HG02678 (cell line): ENCODE measurements around the gene MEIS1.

Experiments
- ATAC-seq: cut with Tn5 transposase; IDR thresholded peaks from one replicate; pipeline ENCODE4 v1.9.1; 2021; ENCODE audit warnings: mild to moderate bottlenecking, moderate library complexity; ENCODE audit not compliant: unreplicated experiment

The MEIS1 gene

GRCh38 chr2:66498289-66498975, 63.5 kb downstream of the MEIS1 start:
- ATAC-seq, result no peak

DNA sequence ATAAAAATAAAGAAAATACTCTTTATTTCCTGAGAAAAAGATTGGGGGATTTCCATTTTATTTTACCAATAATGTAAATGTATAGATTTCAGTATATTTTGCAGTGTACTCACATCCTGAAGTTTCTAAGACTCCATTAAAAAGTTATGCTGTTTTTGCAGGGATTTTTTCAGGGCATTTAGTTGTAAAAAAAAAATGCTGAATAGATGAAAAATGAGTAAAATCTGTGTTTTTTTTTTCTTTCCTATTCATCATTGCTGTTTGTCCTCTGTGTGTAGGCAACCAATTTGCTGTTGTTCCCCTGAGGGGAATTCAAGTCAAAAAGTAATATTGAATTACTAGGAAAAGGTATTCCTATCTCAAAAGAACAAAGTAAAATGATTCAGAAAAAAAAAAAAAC, 66.3 kb downstream of the MEIS1 start:
- no peak for ATAC-seq

- no peak for ATAC-seq
Observed at GRCh38 chr2:66506265-66506664, 71.3 kb downstream of the MEIS1 start.

GRCh38 chr2:66507673-66508201, 72.8 kb downstream of the MEIS1 start:
- ATAC-seq, result no peak

GRCh38 chr2:66508484-66509071, 73.7 kb downstream of the MEIS1 start:
- ATAC-seq, result no peak

DNA sequence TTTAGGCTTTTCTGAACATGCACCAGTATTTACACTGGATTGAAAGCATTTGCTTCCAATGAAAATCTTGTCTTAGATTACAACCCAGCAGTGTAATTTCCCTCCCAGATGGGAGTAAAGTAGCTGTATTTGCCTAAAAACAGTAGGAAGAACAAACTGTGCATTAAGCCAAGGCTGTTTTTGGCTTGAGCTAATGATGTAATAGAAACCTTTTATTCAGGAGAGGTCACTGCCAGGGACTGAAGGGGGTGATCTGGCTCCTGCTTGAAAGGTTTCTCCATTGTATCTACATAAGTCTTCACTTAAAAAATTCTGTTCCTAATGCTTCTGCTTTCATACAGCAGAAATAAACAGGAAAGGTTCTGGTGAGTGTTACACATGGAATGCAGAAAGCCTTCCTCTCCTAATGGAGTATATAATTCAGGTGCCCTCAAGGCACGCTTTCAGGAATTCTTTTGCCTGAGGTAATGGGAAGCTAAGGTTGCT, 74.4 kb downstream of the MEIS1 start:
- ATAC-seq, result no peak

- no peak for ATAC-seq
Observed at GRCh38 chr2:66512626-66513025, 77.7 kb downstream of the MEIS1 start.

DNA sequence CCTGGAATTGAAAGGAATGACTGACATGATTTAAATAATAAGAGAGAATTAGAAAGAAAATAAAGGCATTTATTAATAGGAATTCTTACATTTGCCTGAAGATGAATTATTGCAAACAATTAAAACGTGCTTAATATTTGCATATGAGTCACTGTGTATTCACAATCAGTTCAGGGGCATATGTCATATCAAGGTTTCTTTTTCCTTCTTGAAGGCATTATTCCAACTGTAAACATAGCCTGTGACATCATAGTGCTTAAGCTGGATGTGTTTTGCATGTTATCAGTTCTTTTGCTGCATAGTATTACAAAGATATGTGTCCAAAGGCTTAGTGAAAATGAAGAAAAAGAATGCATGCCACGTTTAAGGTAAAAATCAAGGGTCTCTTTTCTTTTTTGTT, 80.8 kb downstream of the MEIS1 start:
- no peak for ATAC-seq

DNA sequence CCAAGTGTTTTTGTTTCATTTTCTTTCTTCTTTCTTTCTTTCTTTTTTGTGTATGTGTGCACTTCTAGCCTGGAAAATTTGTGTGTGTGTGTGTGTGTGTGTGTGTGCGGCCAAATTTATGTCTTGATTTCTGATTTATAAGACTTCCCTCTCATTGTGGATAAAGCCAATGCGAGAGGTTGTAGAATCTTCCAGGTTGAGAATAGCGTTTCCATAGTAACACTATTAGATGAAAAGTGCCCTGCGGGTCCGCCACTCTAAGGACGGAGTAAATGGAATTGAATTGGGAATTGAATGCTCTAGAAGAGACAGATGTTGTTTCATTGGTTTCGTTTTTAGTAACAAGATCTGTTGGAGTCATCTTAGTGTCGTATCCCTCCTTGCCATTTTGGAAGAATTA, 81.6 kb downstream of the MEIS1 start:
- ATAC-seq, result no peak

GRCh38 chr2:66517772-66518171, 82.8 kb downstream of the MEIS1 start:
- ATAC-seq, result no peak

DNA sequence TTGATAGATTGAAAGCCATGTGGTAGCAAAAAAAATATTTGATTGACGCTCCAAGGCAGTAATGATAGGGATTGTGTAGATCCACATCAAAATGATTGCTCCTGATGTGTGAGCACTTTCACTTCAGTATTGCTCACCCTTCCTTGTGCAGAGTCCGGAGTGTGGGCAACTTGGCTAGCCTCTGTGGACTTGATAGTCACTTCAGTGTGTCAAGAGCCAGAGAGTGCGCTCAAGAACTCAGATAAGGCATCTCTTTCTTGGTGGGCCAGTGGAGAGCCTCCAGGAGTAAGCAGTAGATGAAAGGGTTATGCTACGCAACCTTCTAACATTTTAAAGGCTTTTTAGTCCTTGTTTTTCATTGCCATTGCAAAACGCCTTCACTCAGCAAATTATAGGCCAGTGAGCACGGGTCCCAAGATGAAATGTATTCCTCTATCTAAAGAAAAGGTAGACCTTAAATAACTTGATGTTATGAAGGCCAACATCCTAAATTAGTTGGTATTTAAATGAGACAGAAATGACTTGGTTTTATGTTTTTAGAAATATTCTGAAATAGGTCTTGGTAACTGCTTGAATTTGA, 84.4 kb downstream of the MEIS1 start:
- no peak for ATAC-seq

DNA sequence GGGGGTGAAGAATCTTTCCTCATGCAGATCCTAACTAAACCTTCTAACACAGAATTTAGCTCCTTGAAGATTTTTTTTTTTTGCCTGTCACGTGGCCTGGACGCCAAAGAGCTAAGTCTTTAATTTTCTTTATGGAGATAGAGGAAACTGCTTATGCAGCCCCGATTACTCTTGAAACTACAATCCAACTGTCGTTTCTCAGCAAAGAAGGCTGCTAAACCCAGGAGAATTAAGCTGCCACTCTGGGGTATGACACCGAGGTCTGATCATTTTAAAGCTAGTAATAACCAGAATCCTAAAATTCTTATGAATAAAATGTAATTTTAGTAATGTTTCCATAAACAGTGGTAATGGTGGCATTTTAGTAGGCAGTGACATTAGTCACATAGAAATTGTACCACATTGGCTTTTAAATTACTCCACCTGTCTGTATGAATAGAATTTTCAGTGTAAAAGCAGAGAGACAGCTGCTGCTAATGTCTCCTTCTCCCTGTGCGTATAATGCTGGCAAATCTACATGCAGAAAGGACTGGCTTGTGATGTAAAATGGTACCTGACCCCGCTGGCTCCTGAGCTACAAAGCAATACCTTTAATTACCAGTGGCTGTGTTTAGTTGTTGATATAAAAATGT, 86.5 kb downstream of the MEIS1 start:
- ATAC-seq, result no peak

DNA sequence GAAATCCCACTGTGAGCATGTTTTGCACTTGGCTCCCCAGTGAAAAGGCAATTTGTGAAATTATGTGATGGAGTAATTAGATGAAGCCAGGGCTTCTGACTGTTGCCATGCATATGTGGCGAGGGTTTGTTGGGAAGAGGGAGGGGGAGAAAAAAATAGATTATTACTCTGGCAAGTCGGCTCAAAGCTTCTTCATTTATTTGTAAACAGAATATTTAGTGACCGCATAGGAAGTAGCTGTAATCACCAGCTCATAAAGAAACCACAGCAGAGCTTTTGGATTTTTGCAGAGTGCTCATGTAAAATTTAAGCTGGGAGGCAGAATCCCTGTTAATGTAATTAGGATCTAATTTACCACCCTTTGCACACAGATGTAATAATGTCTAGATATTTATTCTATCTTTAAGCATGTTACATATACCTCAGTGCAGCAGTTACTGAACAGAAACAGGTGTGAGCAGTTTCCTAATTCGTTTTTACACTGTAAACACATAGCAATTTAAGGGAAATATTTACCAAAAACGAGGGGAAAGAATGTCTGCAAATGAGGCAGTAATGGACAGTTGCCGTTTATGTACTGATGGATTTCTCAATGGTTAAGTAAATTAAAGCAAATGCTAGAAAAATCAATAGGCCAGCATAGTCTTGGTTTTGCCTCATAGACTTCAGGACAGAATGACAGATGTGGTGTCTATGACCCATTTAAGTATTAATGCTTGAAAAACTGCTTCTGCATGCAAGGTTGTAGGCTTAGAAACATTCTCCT, 87.9 kb downstream of the MEIS1 start:
- ATAC-seq, result no peak

DNA sequence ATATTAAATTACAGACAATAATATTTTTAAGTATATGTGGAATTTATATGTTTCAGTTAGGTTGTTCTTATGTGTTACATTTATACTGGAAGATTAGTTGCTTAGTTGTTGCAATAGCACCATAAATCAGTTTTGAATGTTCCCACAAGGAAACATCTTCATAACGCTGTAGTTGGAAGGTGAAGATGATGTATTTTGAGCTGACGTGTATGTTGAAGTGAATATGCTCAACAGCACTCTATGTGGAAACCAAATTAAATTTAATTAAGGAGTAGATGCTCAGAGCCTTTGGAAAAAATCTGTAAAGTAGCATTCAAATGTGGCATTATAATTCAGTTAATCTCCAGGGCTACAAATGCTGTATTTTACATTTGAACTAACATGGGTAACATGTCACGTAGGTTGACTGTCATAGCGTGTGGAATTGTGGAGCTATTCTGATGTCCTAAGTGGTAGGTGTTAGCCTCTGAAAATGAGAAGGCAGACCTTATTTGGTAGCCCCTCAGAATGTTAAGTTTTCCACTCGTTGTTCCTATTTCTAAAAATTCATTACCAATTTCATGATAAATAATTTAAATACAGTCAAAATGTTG, 88.5 kb downstream of the MEIS1 start:
- no peak for ATAC-seq

GRCh38 chr2:66523990-66524389, 89.1 kb downstream of the MEIS1 start:
- ATAC-seq, result no peak

- no peak for ATAC-seq
Observed at GRCh38 chr2:66525606-66526005, 90.7 kb downstream of the MEIS1 start.

GRCh38 chr2:66526180-66526579, 91.3 kb downstream of the MEIS1 start:
- no peak for ATAC-seq

DNA sequence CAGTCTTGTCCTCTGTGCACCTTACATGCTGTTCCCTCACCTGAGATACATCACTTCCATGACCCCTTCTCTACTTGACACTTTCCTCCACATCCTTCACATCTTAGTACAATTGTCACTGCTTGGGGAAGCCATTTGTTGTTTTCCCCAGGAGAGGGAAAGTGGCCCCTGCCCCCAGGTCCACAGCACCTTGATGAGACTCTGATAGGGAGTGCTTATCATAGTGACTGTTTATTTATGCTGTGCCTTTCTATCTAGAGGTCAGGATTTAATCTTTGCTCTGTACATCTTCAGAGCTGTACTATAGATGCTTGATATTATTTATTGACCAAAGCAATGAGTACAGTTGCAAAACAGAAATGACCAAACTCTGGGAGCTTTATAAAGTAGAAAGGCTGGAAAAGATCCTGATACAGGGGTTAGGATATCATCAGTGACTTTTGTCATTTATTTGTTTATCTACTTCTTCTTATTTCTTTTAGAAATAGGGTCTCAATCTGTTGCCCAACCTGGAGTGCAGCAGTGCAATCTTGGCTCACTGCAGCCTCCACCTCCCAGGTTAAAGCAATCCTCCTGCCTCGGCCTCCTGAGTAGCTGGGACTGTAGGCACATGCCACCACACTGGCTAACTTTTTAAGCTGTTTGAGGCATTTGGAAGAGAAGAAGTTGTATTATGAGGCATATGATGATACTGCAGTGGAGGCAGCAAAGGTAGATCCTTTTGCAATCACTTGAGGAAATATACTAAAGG, 94.2 kb downstream of the MEIS1 start:
- ATAC-seq, result no peak

GRCh38 chr2:66530651-66531050, 95.7 kb downstream of the MEIS1 start:
- no peak for ATAC-seq

DNA sequence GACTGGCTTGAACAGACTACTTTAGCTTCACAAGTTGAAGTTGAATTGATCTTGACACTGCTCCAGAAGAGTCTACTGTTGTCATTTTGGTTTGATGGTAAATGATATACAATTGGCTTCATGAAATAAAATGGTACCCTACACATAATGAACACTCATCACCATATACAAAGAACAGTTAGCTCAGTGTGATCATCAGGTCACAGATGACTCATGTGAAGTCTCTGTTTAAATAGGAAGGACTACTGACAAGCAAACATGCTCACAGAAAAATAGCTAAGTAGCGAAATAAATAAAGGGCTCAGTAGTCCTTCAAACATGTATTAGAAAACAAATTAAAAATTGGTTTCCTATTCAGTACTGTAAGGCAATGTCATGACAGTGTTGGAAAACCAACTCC, 96.2 kb downstream of the MEIS1 start:
- no peak for ATAC-seq
